SU-DHL-6 (cell line): ENCODE data around the gene FUNDC2.

Source experiments
- CTCF ChIP-seq: fragments of 200-600 bp; sonication (generic); IDR thresholded peaks from one replicate; pipeline ENCODE4 v1.5.1; 2017; ENCODE audit warnings: antibody characterized with exemption, mild to moderate bottlenecking, low read length, moderate library complexity; ENCODE audit not compliant: insufficient read depth, poor library complexity, severe bottlenecking
- EZH2phosphoT487 ChIP-seq: fragments of 200-600 bp; sonication (generic), shearing (Covaris generic); conservative IDR thresholded peaks from 2 replicates; pipeline ENCODE4 v1.6.1; 2018; ENCODE audit warnings: mild to moderate bottlenecking, antibody characterized with exemption, low read length, moderate library complexity, mixed read lengths

GRCh38 chrX:155000841-155001240, 25.8 kb upstream of the FUNDC2 start:
- TF ChIP-seq CTCF: no peak
- TF ChIP-seq EZH2phosphoT487: no peak
